Measurements from ENCODE around the gene GOLGA6C.
"Not testable (repeated sequence)": the region's sequence is repeated elsewhere in the genome, so short reads cannot be mapped to it uniquely, and the experiment has no call there.

Gene GOLGA6C

DNA sequence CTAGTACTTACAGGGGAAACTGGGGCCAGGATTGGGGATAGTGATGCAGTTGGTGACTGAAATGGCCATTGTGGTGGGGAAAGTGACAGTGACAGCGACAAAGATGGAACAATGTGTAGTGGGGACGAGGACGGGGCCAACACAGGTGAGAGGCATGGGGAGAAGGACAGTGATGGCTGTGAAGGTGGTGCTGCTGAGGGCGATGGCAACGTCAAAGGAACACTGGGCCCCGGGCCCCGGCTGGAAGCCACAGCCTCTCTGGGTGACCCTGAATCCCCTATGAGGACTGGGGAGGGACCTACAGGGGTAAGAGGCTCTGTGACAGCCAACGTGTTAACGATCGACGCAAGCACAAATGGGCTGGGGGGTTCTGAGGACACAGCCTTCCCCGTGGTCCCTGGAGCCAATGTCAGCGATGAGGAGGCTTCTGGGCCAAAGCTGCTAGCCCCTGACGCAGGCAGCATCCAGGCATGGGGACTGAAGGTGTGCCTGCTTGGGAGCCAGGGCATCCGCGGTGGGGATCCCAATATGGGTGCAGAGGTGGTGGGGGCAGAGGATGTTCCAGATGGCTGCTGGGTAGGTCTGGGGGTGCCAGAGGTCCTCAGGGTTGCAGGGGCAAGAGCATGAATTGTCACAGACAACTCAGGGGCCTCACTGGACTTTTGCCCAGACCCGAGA is 25.2 kb upstream of the GOLGA6C start:
- DNase-seq (ENCODE audit: insufficient read length, low spot score): no peak
- TF ChIP-seq POLR2A (IDR thresholded peaks at IDR 0.05; ENCODE audit: low read depth, low read length): no peak
- no peak for FAIRE-seq

DNA sequence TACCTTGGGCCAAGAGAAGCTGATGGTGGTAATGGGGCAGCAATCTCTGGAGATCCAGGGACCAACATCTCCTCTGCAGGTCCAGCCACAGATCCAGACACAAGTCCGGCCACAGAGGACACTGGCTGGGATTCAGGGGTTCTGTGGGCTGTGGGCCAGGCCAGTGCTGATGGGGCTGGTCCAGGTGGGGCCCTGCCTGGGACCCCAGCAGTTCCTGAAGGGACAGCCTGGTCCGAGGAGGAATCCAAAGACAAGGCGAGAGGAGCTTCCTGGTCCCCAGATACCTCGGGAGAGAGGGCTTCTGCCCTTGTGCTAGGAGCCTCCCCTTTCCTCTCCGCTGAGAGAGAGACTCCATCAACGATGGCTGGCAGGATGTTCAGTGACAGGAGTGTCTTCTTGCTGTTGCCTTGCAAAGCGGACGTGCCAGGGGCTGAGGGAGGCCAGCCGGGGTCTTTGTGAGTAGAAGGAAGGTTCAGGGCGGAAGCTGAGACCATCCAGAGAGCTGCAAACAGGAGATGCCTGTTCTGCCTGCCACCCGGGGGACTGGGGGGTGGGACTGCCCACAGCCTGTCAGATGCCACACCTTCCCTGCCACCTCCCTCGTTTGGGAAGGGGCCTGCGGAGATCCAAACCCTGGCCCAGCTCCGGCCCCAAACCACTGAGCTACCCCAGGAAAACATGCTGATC is 24.5 kb upstream of the GOLGA6C start:
- no peak for DNase-seq (ENCODE audit: insufficient read length, low spot score)
- no peak for FAIRE-seq
- TF ChIP-seq POLR2A (IDR thresholded peaks at IDR 0.05; ENCODE audit: low read depth, low read length): no peak

DNA sequence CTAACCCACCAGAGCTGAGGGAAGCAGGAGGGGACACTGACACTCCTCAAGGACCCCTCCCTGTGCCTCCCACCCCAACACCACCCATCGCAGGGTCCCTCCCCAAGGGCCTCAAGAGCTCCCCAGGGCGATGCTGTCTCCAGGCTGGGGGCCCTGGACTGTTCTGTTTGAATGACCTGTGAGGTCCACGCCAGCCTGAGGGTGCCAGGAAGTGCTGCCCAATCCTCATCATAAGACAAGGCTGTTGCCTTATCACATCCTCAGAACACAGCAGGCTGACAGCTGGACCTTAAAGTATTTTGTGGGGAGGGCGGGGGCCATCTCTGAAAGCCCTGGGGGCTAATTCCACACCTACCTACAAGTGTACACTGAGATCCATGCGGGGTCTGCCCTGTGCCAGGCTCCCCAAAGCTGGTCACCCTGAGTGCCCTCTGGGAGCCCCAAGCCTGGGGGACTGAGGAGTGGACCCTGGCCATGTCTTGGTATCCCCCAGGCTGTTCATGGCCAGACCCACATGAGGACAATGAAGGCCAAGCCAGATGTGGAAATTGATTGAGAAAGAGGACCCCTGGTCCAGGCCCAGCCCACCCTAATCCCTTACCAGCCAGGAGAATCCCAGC is 23.8 kb upstream of the GOLGA6C start:
- no peak for FAIRE-seq
- TF ChIP-seq POLR2A (IDR thresholded peaks at IDR 0.05; ENCODE audit: low read depth, low read length): no peak
- no peak for DNase-seq (ENCODE audit: insufficient read length, low spot score)

DNA sequence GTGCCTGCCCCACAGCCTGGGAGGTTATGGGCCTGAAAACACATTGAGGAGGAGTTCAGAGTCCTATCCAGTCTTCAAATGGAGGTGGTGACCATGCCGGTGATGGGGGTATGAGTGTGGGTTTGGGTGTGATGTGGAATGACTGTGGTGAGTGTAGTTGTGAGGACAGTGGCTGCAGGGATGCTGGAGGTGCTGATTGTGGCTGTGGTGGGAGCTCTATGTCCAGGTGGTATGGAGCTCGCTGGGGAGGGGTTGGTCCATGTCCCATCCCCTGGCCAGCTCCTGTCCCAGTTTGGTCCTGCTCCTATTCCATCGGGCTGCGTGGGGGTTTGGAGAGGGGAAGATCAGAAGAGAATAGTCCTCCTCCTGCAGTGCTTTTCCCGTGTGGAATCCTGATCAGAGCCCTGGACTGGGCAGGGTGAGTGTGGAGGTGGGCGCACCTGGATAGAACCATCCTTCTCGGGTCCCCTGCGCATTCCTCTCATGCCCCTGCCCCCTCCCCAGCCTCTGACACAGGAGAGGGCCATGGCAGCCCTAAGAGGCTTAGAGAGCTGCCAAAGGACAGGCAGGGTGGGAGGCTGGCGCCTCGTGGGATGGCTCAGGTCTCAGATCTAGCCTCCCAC is 23.0 kb upstream of the GOLGA6C start:
- FAIRE-seq: no peak
- no peak for DNase-seq (ENCODE audit: insufficient read length, low spot score)
- no peak for TF ChIP-seq POLR2A (IDR thresholded peaks at IDR 0.05; ENCODE audit: low read depth, low read length)

DNA sequence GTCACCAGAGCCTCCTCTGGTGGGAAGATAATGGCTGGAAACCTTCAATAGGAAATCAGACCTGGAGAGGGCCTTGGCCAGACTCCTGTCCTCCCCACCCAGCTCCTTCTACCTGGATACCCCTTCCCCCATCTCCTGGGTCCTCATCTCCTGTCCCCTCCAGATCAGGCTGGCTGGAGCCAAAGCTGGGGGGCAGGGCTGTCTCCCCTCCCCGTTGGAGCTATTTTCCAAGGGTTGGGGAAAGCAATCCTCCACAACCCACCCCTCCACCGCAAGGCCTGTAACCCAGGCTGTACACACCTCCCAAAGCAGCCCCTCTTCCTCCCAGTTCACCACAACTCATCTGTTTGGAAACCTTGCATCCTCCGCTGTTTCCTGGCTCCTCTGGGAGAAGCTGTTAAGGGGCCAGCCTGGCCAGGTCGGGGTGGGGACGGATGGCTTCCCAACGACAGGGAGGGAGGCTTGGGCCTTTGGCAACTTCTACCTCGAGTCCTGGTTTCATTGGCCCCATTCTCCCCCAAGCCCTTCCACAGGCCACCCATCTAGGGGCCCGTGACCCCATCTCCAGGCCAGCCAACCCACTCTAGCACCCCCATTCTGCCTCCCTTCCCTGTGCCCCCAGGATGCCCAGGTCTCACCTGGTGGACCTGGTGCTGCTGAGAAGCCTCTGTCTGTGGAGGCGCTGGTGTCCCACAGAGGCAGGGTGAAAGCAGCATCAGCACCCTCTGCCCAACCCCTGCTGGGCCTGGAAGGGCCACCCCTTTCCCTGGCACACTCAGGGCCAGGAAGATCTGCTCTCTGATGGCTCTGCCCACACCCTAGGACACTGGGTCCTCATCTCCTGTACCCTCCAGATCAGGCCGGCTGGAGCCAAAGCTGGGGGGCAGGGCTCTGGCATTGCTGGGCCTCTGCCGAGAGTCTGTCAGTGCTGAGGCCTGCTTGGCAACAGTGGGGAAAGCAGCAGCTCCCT is 22.1 kb upstream of the GOLGA6C start:
- no peak for TF ChIP-seq POLR2A (IDR thresholded peaks at IDR 0.05; ENCODE audit: low read depth, low read length)
- FAIRE-seq: no peak
- no peak for DNase-seq (ENCODE audit: insufficient read length, low spot score)

DNA sequence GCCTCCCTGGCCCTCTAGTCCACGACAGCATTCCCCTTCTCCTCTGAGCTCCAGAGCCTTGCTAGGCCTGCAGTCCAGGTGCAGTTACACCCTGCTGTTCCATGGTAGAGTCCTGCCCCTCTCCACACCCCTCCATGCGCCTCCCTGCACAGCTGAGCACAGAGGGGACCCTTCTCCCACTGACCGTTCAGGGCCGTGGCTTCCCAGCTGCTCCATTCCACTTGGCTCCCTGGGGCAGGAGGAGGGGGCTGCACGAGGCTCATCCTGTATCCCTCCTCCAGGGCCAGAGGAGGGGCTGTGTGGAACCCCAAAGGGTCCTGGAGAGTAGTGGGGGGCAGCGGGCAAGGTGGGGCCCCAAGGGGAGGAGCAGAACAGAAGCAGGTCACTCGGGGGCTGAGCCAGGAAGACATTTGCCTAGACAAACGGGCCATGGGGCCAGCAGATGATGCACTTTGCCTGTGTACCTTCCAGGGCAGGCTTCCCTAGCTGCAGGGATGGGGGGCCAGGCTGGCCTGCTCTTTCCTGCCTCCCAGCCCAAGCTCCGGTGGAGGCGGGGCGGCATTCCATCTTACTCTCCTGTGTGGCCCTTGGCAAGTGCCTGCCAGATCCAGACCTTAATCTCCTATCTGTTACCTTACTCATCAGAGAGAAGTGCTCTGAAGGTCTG is 20.7 kb upstream of the GOLGA6C start:
- DNase-seq (ENCODE audit: insufficient read length, low spot score) (no peak), FAIRE-seq (no peak)
- TF ChIP-seq POLR2A (IDR thresholded peaks at IDR 0.05; ENCODE audit: low read depth, low read length): no peak

DNA sequence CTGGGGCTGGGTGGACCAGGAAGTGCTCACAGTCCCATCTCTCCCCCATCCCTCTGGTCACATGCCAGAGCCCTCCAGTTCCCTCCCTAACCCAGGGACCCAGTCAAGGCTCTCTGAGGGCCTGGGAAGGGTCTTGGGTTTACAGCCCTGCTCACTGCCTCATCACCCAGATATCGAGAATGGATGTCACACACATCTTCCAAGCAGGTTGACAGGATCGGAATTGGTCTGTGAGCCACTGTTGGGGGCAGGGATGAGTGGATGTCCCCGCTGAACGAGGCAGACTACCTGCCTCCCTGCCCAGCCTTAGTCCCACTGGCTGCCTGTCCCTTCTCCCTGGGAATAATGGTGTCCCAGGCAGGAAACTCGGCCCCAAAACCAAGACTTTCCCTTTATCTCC is 20.0 kb upstream of the GOLGA6C start:
- DNase-seq (ENCODE audit: insufficient read length, low spot score) (no peak), FAIRE-seq (no peak)
- no peak for TF ChIP-seq POLR2A (IDR thresholded peaks at IDR 0.05; ENCODE audit: low read depth, low read length)

DNA sequence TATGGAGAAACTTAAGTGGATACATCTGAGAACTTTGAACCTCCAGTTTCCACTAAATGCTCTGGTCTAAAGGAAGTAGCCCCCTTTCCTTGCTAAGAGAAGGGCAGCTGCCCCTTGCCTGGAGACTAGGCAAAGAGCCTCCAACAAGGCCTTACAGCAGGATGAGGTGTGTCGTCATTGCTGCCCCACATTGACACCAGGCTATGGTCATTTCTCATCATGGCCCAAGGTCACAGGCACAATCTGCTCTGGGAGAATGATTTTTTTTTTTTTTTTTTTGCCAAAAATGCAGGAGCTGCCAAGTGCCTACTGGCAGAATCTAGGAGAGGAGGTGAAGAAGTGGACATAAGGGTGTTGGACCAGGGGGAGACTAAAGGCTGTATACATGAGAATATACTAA is 12.4 kb upstream of the GOLGA6C start:
- FAIRE-seq; DNase-seq (ENCODE audit: insufficient read length, low spot score): not testable (repeated sequence)

DNA sequence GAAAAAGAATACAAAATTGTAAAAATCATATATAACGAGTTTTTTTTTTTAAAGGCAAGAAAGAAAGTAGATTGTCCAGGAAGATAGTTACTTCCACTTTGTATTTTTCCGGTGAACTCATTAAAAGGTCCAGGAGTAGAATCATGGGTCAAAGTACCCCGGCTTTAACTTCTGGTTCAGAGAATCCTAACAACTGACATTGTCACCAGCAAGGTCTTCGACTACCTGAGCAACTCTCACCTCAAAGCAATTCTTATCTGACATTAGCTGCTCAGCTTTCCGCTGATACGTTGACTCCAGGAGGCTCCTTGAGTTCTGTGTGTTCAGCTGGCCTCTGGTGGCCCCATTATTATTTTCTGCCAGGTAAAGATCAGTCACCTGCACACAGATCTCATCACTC is 9.1 kb upstream of the GOLGA6C start:
- FAIRE-seq; DNase-seq (ENCODE audit: insufficient read length, low spot score): not testable (repeated sequence)

DNA sequence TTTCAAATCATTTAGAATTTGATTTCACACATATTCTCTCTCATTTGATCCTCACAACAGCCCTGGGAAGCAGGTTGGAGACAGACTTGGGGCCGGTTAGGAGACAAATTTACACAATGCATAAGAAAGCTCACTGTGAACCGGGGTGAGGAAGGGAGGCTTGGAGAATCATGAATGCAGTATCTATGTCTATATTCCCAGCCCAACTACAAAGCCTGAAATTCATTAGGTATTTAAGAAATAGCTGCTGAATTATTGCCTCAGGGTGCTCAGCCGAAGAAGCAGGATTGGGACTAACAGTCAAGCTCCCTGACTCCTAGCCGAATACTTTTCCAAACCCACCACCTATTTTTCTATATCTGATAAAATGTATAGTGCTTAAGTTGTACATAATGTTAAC is 8.4 kb upstream of the GOLGA6C start:
- DNase-seq (ENCODE audit: insufficient read length, low spot score) (no peak), FAIRE-seq (no peak)
- TF ChIP-seq POLR2A (IDR thresholded peaks at IDR 0.05; ENCODE audit: low read depth, low read length): no peak

DNA sequence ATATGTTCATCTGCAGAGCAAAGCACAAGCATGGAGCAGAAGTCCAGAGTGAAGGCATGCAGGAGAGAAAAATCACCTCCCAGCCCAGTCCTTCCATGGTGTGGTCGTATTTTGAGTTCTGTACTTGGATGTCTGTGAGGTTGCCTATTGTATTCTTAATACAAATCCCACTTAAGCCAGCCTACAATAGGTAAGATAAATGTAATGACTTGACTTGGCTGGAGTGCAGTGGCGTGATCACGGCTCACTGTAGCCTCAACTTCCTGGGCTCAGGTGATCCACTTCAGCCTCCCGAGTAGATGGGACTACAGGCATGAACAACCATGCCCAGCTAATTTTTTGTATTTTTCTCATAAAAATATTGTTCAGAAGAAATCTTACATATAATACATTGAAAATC is 6.8 kb upstream of the GOLGA6C start:
- not testable (repeated sequence) for FAIRE-seq; DNase-seq (ENCODE audit: insufficient read length, low spot score)

DNA sequence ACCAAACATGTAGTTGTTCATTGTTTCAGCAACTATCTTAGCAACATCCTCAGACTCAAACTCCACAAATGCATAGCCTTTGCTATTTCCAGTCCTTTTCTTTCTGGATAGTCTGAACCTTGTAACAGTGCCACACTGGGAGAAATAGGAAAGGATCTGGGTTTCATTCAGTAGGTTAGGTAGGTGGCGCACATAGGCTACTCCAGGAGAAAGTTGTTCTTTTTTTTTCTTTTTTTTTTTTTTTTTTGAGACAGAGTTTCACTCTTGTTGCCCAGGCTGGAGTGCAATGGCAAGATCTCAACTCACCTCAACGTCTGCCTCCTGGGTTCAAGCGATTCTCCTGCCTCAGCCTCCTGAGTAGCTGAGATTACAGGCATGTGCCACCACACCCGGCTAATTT is 5.8 kb upstream of the GOLGA6C start:
- not testable (repeated sequence) for DNase-seq (ENCODE audit: insufficient read length, low spot score); FAIRE-seq

DNA sequence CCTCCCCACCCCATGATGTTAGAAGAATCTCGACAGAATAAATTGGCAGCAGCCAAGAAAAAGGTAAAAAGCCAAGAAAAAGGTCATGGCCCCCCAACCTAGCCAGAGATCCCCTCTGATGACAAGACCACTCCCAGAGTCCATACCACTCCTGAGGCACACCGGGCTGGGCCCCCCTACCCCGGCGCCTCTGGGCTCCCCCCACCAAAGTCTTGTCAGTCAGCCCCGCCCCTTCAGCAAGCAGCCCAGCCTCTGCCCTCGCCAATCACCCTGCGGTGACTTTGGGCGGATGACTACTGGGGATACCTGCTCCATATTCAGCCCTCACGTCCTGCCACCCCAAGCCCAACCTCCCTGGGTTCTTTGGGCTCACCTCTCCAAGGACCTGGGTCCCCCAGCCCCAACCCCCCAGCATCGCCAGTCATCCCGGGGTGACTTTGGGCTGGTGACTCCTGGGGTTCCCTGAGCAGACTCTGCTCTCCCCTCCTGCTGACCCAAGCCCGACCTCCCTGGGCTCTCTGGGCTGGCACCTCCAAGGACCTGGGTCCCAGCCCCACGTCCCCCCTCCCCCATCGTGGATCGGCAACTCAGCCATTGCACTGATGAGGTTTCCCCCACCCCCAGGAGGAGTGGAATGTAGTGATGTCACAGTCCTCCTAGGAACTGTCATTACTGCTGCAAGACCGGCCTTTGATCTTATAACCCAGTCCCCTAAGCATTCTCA is 648 bp downstream of the GOLGA6C start:
- not testable (repeated sequence) for FAIRE-seq; DNase-seq (ENCODE audit: insufficient read length, low spot score)

DNA sequence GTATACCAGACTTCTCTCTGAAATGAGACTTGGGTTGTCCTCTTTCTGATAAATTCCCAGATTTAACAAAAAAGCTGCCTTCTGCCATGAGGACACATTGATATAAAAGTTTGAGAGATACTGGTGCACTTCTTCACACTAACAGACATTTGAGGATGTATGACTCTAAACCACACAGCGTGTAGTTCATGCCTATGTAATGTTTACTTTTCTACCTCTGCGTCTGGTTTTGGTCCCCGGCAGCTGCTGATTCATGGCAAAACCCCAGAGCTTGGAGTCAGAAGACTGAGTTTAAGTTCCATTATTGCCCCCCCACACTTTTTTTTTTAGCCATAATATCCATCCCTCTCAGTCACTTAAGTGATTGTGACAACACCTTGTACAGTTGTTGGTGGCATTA is 1.7 kb downstream of the GOLGA6C start:
- not testable (repeated sequence) for DNase-seq (ENCODE audit: insufficient read length, low spot score); FAIRE-seq

DNA sequence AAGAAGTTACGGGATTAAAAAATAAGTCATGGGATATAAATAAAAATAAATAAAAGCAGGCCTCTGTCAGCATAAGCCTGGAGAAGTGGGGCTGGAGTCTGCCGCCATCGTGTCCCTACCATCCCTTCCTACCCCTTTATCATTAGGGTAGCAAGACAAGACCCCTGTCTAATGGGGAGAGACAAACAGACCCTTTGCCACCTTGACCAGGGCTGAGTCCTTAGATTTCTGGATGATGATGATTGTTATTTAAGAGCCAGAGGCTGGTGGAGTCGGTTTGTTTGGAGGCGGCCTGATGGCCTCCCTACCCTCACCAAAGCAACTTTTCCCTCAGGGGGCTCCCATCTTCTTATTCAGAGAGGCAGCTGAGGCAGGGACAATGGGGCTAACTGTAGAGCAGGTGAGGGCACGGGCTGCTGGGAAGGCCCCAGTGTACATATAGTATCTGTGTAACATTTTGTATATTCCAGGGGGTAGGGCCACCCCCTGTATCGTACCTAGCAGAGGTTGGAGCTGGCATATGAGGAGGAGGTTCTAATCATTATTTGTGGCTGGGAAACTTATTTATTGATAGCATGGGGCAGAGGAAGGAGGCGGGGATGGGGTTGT is 15.7 kb downstream of the GOLGA6C start:
- FAIRE-seq; DNase-seq (ENCODE audit: insufficient read length, low spot score): not testable (repeated sequence)

DNA sequence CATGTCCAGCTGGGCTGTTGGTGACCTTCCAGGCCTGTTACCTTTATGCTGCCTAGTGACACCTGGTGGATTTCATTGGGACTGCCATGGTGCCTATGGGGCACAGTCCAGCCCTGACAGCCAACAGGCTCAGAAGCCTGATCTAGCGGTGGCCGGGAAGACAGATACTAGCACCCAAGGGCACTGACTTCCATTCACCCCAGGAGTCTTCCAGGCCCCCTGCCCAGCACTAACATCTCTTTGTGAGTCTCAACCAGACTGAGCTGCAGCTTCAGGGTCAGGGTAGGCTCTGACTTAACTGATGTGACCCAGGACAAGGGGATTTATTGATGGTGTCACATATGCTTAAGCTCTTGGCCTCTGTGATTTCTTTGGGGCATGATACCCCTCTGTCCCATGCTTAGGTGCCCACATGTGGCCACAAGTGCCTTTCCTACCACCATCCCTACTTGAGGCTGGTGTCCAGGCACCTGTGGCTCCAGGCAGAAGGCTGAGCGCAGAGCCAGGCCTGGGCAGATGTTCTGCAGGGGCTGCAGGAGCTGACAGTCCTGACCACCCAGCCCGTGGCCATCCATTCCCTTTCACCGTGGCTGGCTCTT is 16.5 kb downstream of the GOLGA6C start:
- FAIRE-seq: peak; percentile 100

DNA sequence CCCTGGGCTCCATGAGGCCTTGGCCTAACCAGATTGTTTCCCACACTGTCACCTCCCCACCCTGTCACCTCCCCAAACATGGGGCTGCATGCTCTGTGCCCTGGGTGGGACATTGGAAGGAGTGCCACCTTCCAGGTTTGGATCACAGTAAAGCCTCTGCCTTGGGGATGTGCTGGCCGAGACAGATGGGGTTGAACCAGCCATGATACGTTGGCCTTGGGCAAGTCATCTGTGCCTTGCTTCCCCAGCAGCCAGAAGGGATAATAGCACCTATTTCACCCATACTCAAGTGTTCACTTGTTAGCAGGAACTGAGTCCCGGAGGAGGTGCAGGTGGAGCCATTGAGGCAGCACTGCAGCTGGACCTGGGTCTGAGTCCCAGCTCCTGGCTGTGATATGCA is 17.5 kb downstream of the GOLGA6C start:
- DNase-seq (ENCODE audit: insufficient read length, low spot score); FAIRE-seq: not testable (repeated sequence)

More for the DNA sequence above, 16.5 kb downstream of the GOLGA6C start:
- not testable (repeated sequence) for DNase-seq (ENCODE audit: insufficient read length, low spot score)

Data from H54 (cell line).